Activated CD4-positive, alpha-beta memory T cell treated with anti-CD3 and anti-CD28 coated beads, Interleukin-2, amount 10 ng/mL, durations not matched to agents 7 days and 5 days (primary cell): Measurements from ENCODE around the gene CELF5. TPM values are rescaled to one million over a fixed set of nuclear protein-coding genes. Genes with fewer than 3 reads are reported as not detected.

ENCODE experiments used
- CTCF ChIA-PET: fragments of 350-600 bp; sonication (Branson Sonifier 250); formaldehyde crosslinking; loops from one replicate; lab custom pipeline; 2021; ENCODE audit warnings: antibody characterized with exemption, inconsistent platforms; lab: Charles Lee
- POLR2A ChIA-PET: fragments of 350-600 bp; sonication (Branson Sonifier 250); formaldehyde crosslinking; loops from one replicate; lab custom pipeline; 2021; ENCODE audit warnings: antibody characterized with exemption; lab: Charles Lee
- DNase-seq: peaks from one replicate; pipeline ENCODE4 v3.0.0-alpha.2; 2020
- H3K27ac Mint-ChIP-seq: one replicate; pipeline ENCODE4 v1.8.0; 2021; ENCODE audit warnings: mild to moderate bottlenecking, mixed read lengths
- H3K27me3 Mint-ChIP-seq: one replicate; pipeline ENCODE4 v1.8.0; 2021; ENCODE audit warnings: mixed read lengths
- H3K36me3 Mint-ChIP-seq: one replicate; pipeline ENCODE4 v1.8.0; 2021; ENCODE audit warnings: low read depth, mixed read lengths
- H3K4me1 Mint-ChIP-seq: one replicate; pipeline ENCODE4 v1.8.0; 2021; ENCODE audit warnings: mixed read lengths
- H3K4me3 Mint-ChIP-seq: one replicate; pipeline ENCODE4 v1.8.0; 2021; ENCODE audit warnings: mild to moderate bottlenecking, mixed read lengths
- H3K9me3 Mint-ChIP-seq: one replicate; pipeline ENCODE4 v1.8.0; 2021; ENCODE audit warnings: mixed read lengths
- total RNA-seq, 2 experiments: library from RNA; stranded (reverse); gene quantifications; one replicate each; pipeline ENCODE4 v1.2.3, GENCODE V29; 2021

CELF5 gene
- total RNA-seq, 2 experiments from 2014 or later: 0.25 to 0.43 TPM

DNA sequence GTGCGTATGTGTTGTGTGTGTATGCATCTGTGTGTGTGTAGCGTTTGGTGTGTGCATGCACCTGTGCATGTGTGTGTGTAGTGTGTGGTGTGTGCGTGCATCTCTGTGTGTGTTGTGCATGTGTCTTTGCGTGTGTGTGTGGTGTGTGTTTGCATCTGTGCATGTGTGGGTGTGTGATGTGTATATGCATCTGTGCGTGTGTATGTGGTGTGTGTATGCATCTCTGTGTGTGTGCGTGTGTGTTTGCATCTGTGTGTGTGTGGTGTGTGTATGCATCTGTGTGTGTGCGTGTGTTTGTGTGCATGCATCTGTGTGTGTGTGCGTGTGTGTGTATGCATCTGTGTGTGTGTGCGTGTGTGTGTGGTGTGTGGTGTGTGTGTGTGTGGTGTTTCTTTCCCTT, 20.6 kb downstream of the CELF5 start:
- POLR2A ChIA-PET: interaction anchor here (0.7 kb wide), 1 partner anchor 258 kb away, joined by 3 read pairs; no protein-coding TSS in a partner anchor
- Mint-ChIP-seq H3K4me3 (no peak overlapping the region), H3K36me3 (no peaks in the 10 kb centered on the region), H3K9me3 (no peaks in the 10 kb centered on the region), H3K4me1 (no peaks in the 10 kb centered on the region), H3K27ac (no peak overlapping the region), H3K27me3 (no peaks in the 10 kb centered on the region)
- DNase-seq: no peak
- CTCF ChIA-PET: no interaction called here

DNA sequence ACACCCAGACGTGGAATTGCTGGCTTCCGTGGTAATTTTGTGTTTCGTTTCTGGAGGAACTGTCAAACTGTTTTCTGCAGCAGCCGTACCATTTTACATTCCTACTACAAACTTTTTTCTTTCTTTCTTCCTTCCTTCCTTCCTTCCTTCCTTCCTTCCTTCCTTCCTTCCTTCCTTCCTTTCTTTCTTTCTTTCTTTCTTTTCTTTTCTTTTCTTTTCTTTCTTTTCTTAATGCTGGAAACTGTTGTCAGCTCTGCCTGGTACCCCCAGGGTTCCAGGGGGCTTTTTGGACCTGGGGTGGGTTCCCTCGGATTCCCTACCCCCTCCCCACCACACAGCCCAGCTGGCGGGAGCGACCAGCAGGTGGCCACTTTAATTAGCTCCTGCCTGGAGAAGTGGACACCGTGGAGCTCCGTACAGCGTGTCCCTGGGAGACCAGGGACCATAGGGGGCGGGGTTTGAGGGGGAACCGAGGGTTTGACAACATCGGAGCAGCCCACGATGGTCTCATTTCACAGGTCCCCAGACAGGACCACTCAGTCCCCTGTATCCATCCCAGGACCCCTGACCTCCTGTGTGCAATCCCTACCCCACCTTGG, 24.4 kb downstream of the CELF5 start:
- ChIA-PET POLR2A (no interaction called here), CTCF (no interaction called here)
- no peak overlapping the region for H3K4me3 Mint-ChIP-seq
- H3K36me3 Mint-ChIP-seq: no peaks in the 10 kb centered on the region
- H3K9me3 Mint-ChIP-seq: peaks cover 6% of the 10 kb centered on the region
- H3K4me1 Mint-ChIP-seq: no peaks in the 10 kb centered on the region
- no peak for DNase-seq
- H3K27me3 Mint-ChIP-seq: no peaks in the 10 kb centered on the region
- H3K27ac Mint-ChIP-seq: no peak overlapping the region

DNA sequence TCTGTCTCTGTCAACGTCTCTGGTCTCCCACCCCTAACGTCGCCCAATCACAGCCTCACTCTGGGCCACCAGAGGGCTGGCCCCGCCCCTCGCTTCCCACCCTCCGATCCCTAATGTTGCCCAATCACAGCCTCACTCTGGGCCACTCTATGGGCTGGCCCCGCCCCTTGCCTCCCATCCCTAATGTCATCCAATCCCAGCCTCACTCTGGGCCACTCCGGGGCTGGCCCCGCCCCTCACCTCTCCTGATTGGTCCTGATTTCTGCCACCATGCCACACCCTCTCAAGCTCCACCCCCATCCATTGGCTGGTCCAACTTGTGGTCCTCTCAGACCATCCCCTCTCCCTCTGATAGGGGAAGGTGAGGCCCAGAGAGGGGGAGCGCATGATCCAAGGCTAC, 24.9 kb downstream of the CELF5 start:
- no peaks in the 10 kb centered on the region for H3K36me3 Mint-ChIP-seq
- H3K4me1 Mint-ChIP-seq: no peaks in the 10 kb centered on the region
- ChIA-PET POLR2A (no interaction called here), CTCF (no interaction called here)
- no peak overlapping the region for H3K4me3 Mint-ChIP-seq
- DNase-seq: no peak
- no peaks in the 10 kb centered on the region for H3K27me3 Mint-ChIP-seq
- peaks cover 10% of the 10 kb centered on the region for H3K9me3 Mint-ChIP-seq
- no peak overlapping the region for H3K27ac Mint-ChIP-seq

DNA sequence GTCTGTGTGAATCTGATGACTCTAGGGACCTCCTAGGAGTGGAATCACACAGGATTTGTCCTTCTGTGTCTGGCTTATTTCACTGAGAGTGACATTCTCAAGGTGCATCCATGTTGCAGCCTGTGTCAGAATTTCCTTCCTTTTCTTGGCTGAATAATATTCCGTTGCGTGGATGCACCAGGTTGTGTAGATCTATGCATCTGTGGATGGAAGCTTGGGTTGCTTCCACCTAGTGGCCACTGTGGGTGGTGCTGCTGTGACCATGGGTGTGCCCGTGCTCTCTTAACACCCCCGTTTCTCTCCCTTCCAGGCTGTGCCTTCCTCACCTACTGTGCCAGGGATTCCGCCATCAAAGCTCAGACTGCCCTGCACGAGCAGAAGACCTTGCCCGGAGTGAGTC, 26.2 kb downstream of the CELF5 start:
- Mint-ChIP-seq H3K27ac (no peak overlapping the region), H3K4me1 (no peaks in the 10 kb centered on the region), H3K27me3 (no peaks in the 10 kb centered on the region), H3K36me3 (no peaks in the 10 kb centered on the region), H3K4me3 (no peak overlapping the region), H3K9me3 (peaks cover 10% of the 10 kb centered on the region)
- DNase-seq: peak; percentile 42
- CTCF ChIA-PET: interaction anchor here (0.5 kb wide), 1 partner anchor 35 kb away, joined by 3 read pairs; no protein-coding TSS in a partner anchor
- POLR2A ChIA-PET: no interaction called here

DNA sequence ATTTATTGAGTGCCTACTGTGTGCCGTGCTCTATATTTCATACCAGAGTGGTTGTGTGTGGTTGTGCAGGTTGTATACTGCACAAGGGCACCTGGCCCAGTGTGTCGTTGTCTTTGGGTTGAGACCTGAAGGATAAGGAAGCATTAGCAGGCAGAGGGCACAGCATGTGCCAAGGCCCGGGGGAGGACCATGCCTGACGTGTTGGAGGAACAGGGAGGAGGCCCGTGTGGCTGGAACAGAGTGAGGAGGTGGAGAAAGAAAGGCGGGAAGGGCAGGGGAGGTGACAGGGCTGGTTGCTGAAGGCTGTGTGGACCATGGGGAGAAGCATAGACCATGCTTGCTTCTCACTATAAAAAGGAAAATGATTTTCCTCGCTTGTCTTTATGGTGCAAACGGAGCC, 26.8 kb downstream of the CELF5 start:
- H3K27me3 Mint-ChIP-seq: no peaks in the 10 kb centered on the region
- ChIA-PET CTCF (no interaction called here), POLR2A (no interaction called here)
- peaks cover 10% of the 10 kb centered on the region for H3K9me3 Mint-ChIP-seq
- no peak for DNase-seq
- H3K4me1 Mint-ChIP-seq: no peaks in the 10 kb centered on the region
- H3K27ac Mint-ChIP-seq: no peak overlapping the region
- no peaks in the 10 kb centered on the region for H3K36me3 Mint-ChIP-seq
- no peak overlapping the region for H3K4me3 Mint-ChIP-seq

DNA sequence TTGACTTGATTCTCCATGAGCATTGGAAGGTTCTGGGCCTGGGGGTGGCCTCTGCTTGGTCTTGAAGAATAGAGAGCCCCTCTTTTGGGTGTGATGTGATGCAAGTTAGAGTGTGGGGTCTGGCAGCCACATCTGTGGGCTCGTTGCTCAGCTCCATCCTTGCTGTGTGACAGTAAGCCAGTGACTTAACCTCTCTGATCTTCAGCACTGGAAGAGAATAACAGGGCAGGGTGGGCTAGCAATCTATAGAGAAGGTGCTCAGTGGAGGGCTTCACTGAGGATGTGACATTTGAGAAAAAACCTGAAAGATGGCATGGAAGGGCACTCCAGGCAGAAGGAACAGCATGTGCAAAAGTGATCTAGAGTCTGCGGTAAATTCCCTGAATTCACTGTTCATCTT, 28.2 kb downstream of the CELF5 start:
- Mint-ChIP-seq H3K27ac (no peak overlapping the region), H3K4me3 (no peak overlapping the region), H3K4me1 (no peaks in the 10 kb centered on the region), H3K27me3 (no peaks in the 10 kb centered on the region), H3K9me3 (peaks cover 10% of the 10 kb centered on the region), H3K36me3 (no peaks in the 10 kb centered on the region)
- POLR2A ChIA-PET: no interaction called here
- CTCF ChIA-PET: no interaction called here
- DNase-seq: no peak

DNA sequence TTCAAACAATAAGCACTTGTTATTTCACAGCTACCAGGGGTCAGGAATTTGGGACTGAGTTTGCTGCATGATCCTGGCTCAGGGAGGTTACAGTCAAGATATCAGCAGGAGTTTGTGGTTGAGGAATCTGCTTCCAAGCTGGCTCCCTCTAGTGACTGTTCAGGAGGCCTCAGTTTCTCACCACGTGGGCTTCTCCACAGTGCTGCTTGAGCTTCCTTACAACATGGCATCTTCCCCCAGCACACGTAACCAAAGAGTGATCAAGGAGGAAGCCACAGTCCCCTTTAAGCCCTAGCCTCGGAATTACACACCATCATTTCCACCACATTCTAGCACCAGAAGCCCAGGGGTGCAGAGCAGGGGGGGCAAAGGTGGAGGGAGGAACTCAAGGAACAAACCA, 28.8 kb downstream of the CELF5 start:
- POLR2A ChIA-PET: no interaction called here
- Mint-ChIP-seq H3K27ac (no peak overlapping the region), H3K9me3 (peaks cover 10% of the 10 kb centered on the region), H3K36me3 (no peaks in the 10 kb centered on the region), H3K27me3 (no peaks in the 10 kb centered on the region), H3K4me3 (no peak overlapping the region), H3K4me1 (no peaks in the 10 kb centered on the region)
- DNase-seq: no peak
- CTCF ChIA-PET: no interaction called here

DNA sequence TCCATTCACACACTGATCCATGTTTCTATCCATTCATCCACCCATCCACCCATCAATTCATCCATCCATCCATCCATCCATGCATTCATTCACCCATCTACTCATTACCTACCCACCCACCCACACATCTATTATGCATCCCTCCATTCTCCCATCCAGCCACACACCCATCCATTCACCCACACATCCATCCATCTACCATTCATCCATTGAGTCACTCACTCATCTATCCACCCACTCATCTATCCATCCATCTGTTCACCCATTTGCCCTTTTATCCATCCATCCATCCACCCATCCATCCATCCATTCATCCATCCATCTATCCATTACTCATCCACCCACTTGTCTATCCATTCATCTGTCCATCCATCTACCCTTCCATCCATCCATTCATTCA, 30.1 kb downstream of the CELF5 start:
- POLR2A ChIA-PET: no interaction called here
- H3K36me3 Mint-ChIP-seq: no peaks in the 10 kb centered on the region

DNA sequence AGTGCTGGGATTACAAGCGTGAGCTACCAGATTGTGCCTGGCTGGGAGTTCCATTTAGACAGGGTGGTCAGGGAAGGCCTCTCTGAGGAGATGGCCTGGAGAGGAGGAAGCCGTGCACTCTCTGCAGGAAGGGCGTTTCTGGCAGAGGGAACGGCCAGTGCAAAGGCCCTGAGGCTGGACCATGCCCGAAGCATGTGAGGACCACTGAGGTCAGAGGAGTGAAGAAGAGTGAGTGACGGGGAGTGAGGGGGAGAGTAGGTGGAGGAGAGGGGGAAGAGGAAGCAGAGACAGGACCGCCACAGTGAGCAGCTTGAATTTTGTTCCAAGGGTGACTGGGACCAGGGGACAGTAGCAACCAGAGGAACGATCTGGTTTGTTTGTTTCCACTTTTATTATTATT, 32.6 kb downstream of the CELF5 start:
- no peak for DNase-seq
- Mint-ChIP-seq H3K4me3 (no peak overlapping the region), H3K27me3 (no peaks in the 10 kb centered on the region), H3K4me1 (no peaks in the 10 kb centered on the region), H3K36me3 (no peaks in the 10 kb centered on the region), H3K9me3 (peaks cover 6% of the 10 kb centered on the region), H3K27ac (no peak overlapping the region)
- ChIA-PET CTCF (no interaction called here), POLR2A (no interaction called here)

More for the DNA sequence above, 30.1 kb downstream of the CELF5 start:
- H3K4me3 Mint-ChIP-seq: no peak overlapping the region
- CTCF ChIA-PET: no interaction called here
- H3K27ac Mint-ChIP-seq: no peak overlapping the region
- H3K4me1 Mint-ChIP-seq: no peaks in the 10 kb centered on the region
- no peaks in the 10 kb centered on the region for H3K27me3 Mint-ChIP-seq
- peaks cover 10% of the 10 kb centered on the region for H3K9me3 Mint-ChIP-seq
- DNase-seq: no peak

DNA sequence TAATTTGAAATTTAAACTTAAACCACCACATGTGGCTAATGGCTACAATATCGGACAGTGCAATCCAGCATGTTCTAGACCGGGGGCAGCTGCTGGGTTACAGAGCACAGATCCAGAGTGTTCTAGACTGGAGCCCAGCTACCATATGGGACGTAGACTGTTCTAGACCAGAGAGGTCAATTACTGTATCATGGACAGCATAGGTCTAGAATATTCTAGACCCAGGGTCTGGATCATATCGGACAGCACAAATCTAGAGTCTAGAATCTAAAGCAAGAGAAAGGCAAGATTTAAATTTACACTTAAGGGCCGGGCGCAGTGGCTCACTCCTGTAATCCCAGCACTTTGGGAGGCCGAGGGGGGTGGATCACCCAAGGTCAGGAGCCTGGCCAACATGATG, 37.9 kb downstream of the CELF5 start:
- peaks cover 2% of the 10 kb centered on the region for H3K27me3 Mint-ChIP-seq

DNA sequence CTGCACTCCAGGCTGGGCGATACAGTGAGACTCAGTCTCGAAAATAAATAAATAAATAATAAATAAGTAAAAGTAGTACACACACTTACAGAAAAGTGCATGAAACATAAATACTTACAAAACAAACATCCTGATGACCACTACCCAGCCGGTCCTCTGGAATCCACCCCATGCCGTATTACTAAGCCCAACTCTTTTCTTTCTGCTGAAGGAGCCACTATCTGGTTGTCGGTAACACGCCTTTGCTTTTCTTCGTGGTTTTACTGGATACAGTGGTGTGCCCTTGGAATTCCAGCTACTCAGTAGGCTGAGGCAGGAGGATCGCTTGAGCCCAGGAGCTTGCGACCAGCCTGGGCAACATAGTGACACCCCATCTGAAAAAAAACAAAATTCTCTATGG, 39.4 kb downstream of the CELF5 start:
- POLR2A ChIA-PET: no interaction called here
- peaks cover 7% of the 10 kb centered on the region for H3K27me3 Mint-ChIP-seq
- H3K4me1 Mint-ChIP-seq: no peaks in the 10 kb centered on the region

More for the DNA sequence above, 37.9 kb downstream of the CELF5 start:
- CTCF ChIA-PET: interaction anchor here (0.7 kb wide), 1 partner anchor 399 kb away, joined by 4 read pairs; no protein-coding TSS in a partner anchor
- H3K36me3 Mint-ChIP-seq: no peaks in the 10 kb centered on the region
- no peak overlapping the region for H3K4me3 Mint-ChIP-seq
- H3K9me3 Mint-ChIP-seq: no peaks in the 10 kb centered on the region
- H3K4me1 Mint-ChIP-seq: no peaks in the 10 kb centered on the region
- no peak for DNase-seq
- POLR2A ChIA-PET: no interaction called here
- no peak overlapping the region for H3K27ac Mint-ChIP-seq

DNA sequence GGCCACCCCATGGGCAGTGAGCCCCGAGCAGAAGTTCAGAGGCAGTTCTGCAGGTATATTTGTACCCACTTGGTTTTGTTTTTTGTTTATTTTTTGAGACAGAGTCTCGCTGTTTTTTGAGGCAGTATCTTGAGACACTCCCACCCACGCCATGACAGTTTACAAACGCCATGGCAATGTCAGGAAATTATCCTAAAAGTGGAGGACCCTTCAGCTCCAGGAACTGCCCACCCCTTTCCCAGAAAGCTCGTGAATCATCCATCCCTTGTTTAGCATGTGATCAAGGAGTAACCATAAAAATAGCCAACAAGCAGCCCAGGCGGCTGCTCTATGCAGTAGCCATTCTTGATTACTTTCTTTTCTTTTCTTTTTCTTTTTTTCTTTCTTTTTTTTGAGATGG, 41.0 kb downstream of the CELF5 start:
- Mint-ChIP-seq H3K27ac (no peak overlapping the region), H3K27me3 (peaks cover 20% of the 10 kb centered on the region), H3K4me1 (no peaks in the 10 kb centered on the region), H3K9me3 (no peaks in the 10 kb centered on the region), H3K4me3 (no peak overlapping the region), H3K36me3 (no peaks in the 10 kb centered on the region)
- DNase-seq: no peak
- POLR2A ChIA-PET: no interaction called here
- CTCF ChIA-PET: interaction anchor here (0.8 kb wide), 1 partner anchor 9 kb away, joined by 3 read pairs; no protein-coding TSS in a partner anchor

More for the DNA sequence above, 39.4 kb downstream of the CELF5 start:
- Mint-ChIP-seq H3K4me3 (no peak overlapping the region), H3K9me3 (no peaks in the 10 kb centered on the region), H3K27ac (no peak overlapping the region), H3K36me3 (no peaks in the 10 kb centered on the region)
- CTCF ChIA-PET: no interaction called here
- DNase-seq: no peak

DNA sequence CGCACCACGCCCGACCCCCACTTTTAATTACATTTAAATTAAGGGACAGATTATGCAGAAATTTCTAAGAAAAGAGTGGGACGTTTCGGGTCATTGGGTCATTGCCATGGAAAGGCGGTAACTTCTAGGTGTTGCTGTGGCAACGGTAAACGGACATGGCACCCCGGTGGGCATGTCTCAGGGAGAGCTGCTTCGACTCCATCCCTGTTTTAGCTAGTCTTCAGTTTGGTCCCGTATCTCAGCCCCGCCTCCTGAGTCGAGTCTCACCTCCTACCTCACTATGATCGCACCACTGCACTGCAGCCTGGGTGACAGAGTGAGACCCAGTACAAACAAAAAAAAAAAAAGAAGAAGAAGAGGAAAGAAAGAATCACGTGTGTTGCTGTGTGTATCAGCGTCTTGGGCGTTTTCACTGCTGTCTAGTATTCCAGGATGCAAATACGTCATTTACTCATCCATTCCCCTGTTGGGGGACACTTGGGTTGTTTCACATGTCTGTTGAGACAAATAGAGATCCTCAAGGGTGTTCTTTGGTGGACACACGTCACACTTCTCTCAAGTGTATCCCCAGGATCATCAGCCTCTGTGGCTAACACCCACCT, 41.7 kb downstream of the CELF5 start:
- Mint-ChIP-seq H3K4me3 (no peak overlapping the region), H3K4me1 (no peaks in the 10 kb centered on the region), H3K36me3 (no peaks in the 10 kb centered on the region), H3K27ac (no peak overlapping the region), H3K9me3 (no peaks in the 10 kb centered on the region), H3K27me3 (peaks cover 20% of the 10 kb centered on the region)
- no peak for DNase-seq
- ChIA-PET CTCF (no interaction called here), POLR2A (no interaction called here)
